Mucosa of stomach (tissue), 1 donor: ENCODE results near the gene STK33.

ENCODE experiments used
- H3K27me3 ChIP-seq: one replicate; pipeline ENCODE4 v1.7.0; 2013; ENCODE audit warnings: mild to moderate bottlenecking, low read length; ENCODE audit not compliant: control insufficient read depth, insufficient read depth
- H3K36me3 ChIP-seq: one replicate; pipeline ENCODE4 v1.7.0; 2013; ENCODE audit warnings: low read length; ENCODE audit not compliant: control insufficient read depth, insufficient read depth
- H3K4me1 ChIP-seq: one replicate; pipeline ENCODE4 v1.7.0; 2013; ENCODE audit warnings: mild to moderate bottlenecking, low read length; ENCODE audit not compliant: control insufficient read depth, insufficient read depth
- H3K4me3 ChIP-seq: one replicate; pipeline ENCODE4 v1.7.0; 2013; ENCODE audit warnings: low read length
- H3K9ac ChIP-seq: one replicate; pipeline ENCODE4 v1.7.0; 2013; ENCODE audit warnings: mild to moderate bottlenecking, low read length, moderate library complexity
- H3K9me3 ChIP-seq: one replicate; pipeline ENCODE4 v1.7.0; 2013; ENCODE audit warnings: mild to moderate bottlenecking, low read length, moderate library complexity; ENCODE audit not compliant: control insufficient read depth
- donor health status: Pancreatic carcinoma.

The STK33 gene

DNA sequence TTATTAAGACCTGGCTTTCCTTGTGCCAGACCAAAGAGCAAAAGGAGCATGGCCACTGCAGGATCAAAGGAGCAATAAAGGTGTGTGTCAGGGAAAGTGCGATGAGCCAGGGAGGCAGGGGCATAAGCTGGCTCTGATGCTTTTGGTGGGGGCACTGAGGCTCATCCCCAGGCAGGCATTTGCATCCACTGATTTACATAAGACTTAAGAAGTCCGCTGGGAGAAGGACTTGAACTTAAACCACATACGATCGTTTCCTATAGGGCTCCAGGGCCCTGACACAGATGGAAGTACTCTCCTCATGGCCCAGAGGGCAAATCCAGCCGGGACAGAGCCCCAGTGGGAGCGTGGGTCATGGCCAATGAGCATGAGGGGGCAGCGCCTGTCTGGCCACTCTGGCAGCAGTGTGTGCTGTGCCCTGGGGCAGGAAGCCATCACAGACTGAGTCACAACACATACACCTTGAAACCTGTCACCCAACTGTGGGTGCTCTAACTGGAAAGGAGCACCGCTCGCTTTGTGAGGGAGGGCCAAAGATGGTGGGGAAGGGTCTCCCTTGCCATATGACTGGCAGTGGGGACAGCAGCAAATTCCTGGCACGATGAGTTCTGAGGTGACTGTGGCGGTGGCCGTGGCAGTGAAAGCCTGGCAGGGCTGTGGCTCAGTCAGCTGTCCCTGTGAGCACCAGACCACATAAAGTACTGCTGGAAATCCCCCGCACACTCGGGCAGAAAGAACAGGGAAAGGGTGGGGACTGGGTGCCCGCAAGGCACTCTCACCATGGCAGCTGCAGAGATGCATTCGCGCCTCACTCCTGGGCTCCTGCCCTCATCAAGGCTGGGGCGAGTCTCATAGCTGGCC is 251.0 kb downstream of the STK33 start:
- Histone ChIP-seq H3K9me3 (no peaks in the 10 kb centered on the region), H3K4me1 (no peaks in the 10 kb centered on the region), H3K27me3 (peaks cover 11% of the 10 kb centered on the region), H3K36me3 (no peaks in the 10 kb centered on the region), H3K4me3 (no peak overlapping the region), H3K9ac (no peak overlapping the region)

GRCh38 chr11:8341996-8342395 is 252.0 kb downstream of the STK33 start:
- Histone ChIP-seq H3K9ac (no peak overlapping the region), H3K4me1 (no peaks in the 10 kb centered on the region), H3K4me3 (no peak overlapping the region), H3K27me3 (peaks cover 11% of the 10 kb centered on the region), H3K9me3 (no peaks in the 10 kb centered on the region), H3K36me3 (no peaks in the 10 kb centered on the region)
